HG03520 (cell line): ENCODE results near the gene TRMT61B.

Experiments used
- ATAC-seq: cut with Tn5 transposase; IDR thresholded peaks from one replicate; pipeline ENCODE4 v1.9.1; 2021; ENCODE audit warnings: mild to moderate bottlenecking, moderate library complexity; ENCODE audit not compliant: unreplicated experiment

TRMT61B gene

GRCh38 chr2:28868611-28869010, 1.5 kb downstream of the TRMT61B start:
- ATAC-seq, result no peak

- ATAC-seq, result no peak
Measured at GRCh38 chr2:28855977-28856376, 14.1 kb downstream of the TRMT61B start.

- no peak for ATAC-seq
Measured at GRCh38 chr2:28855193-28855592, 14.9 kb downstream of the TRMT61B start.

GRCh38 chr2:28842042-28842441, 28.1 kb downstream of the TRMT61B start:
- ATAC-seq, result no peak

GRCh38 chr2:28838971-28839370, 31.1 kb downstream of the TRMT61B start:
- no peak for ATAC-seq

GRCh38 chr2:28835781-28836180, 34.3 kb downstream of the TRMT61B start:
- ATAC-seq, result no peak

GRCh38 chr2:28833740-28834470, 36.2 kb downstream of the TRMT61B start:
- no peak for ATAC-seq

GRCh38 chr2:28828382-28828781, 41.7 kb downstream of the TRMT61B start:
- ATAC-seq, result no peak

GRCh38 chr2:28824870-28825269, 45.2 kb downstream of the TRMT61B start:
- ATAC-seq, result no peak

GRCh38 chr2:28824207-28824606, 45.9 kb downstream of the TRMT61B start:
- ATAC-seq, result no peak

GRCh38 chr2:28822036-28822435, 48.1 kb downstream of the TRMT61B start:
- ATAC-seq, result no peak

GRCh38 chr2:28821295-28821958, 48.7 kb downstream of the TRMT61B start:
- ATAC-seq, result no peak

- ATAC-seq, result no peak
Measured at GRCh38 chr2:28818053-28818452, 52.1 kb downstream of the TRMT61B start.

GRCh38 chr2:28810384-28811285, 59.5 kb downstream of the TRMT61B start, which contains the start of gene SPDYA:
Gene SPDYA (plus strand): TSS chr2:28810834. CDS start chr2:28816015, 5,181 bp downstream.
- peak; percentile 61 for ATAC-seq

- ATAC-seq, result no peak
Measured at GRCh38 chr2:28809927-28810326, 60.2 kb downstream of the TRMT61B start.

GRCh38 chr2:28802975-28803429, 67.1 kb downstream of the TRMT61B start:
- ATAC-seq, result no peak

GRCh38 chr2:28801726-28802125, 68.4 kb downstream of the TRMT61B start:
- no peak for ATAC-seq
